NT2/D1 (cell line): ENCODE measurements around the gene IL16.

ENCODE experiments used
- DNase-seq: peaks from one replicate; pipeline ENCODE4 v3.0.0-alpha.2; 2011; ENCODE audit warnings: low read depth, low spot score
- H3K27me3 ChIP-seq: 2 replicates; pipeline ENCODE4 v1.6.0; 2011; ENCODE audit warnings: mild to moderate bottlenecking; ENCODE audit not compliant: insufficient read length, insufficient read depth
- H3K36me3 ChIP-seq: 2 replicates; pipeline ENCODE4 v1.6.1; 2011; ENCODE audit warnings: mild to moderate bottlenecking, low read length, mixed read lengths; ENCODE audit not compliant: insufficient read depth, insufficient read length
- H3K4me1 ChIP-seq: 2 replicates; pipeline ENCODE4 v1.5.1; 2011; ENCODE audit not compliant: insufficient read depth, insufficient read length
- H3K4me3 ChIP-seq: 2 replicates; pipeline ENCODE4 v1.5.1; 2011; ENCODE audit warnings: low read depth; ENCODE audit not compliant: insufficient read length
- H3K9ac ChIP-seq: 2 replicates; pipeline ENCODE4 v1.6.0; 2011; ENCODE audit warnings: low read depth; ENCODE audit not compliant: insufficient read length
- H3K9me3 ChIP-seq: 2 replicates; pipeline ENCODE4 v1.5.1; 2011; ENCODE audit warnings: mild to moderate bottlenecking, low read length; ENCODE audit not compliant: insufficient read depth
- SUZ12 ChIP-seq: IDR thresholded peaks from 2 replicates; pipeline ENCODE4 v1.6.1; 2011; ENCODE audit not compliant: insufficient read length, insufficient read depth; ENCODE audit errors: extremely low read depth
- YY1 ChIP-seq: IDR thresholded peaks from 2 replicates; pipeline ENCODE4 v1.6.1; 2011; ENCODE audit not compliant: insufficient read length, insufficient read depth
- ZNF274 ChIP-seq: IDR thresholded peaks from 2 replicates; pipeline ENCODE4 v1.6.1; 2011; ENCODE audit warnings: mild to moderate bottlenecking, low read depth, low read length

The IL16 gene

DNA sequence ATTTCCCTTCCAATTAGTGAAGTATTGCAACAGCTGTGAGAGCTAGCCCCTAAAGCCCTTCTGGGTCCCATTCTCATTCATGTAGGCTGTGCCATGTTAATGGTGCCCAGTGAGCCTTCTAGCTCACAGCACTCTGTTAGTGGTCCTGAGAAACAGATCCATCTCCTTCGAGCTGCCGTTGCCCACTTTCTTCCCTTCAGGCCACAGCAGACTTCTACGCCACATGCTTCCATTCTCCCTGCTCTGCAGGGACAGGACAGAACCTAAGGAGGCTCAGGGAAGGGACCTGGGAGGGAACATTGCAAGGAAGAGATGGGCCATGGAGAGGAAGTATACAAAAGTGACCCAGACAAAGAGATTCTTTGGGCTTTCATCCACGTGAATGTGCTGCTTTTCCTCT is 139.0 kb downstream of the IL16 start:
- Histone ChIP-seq H3K27me3 (no peaks in the 10 kb centered on the region), H3K4me1 (no peaks in the 10 kb centered on the region), H3K4me3 (no peak overlapping the region), H3K9ac (no peak overlapping the region), H3K9me3 (no peaks in the 10 kb centered on the region), H3K36me3 (no peaks in the 10 kb centered on the region)
- TF ChIP-seq YY1 (no peak), SUZ12 (no peak), ZNF274 (no peak)
- DNase-seq, result no peak

DNA sequence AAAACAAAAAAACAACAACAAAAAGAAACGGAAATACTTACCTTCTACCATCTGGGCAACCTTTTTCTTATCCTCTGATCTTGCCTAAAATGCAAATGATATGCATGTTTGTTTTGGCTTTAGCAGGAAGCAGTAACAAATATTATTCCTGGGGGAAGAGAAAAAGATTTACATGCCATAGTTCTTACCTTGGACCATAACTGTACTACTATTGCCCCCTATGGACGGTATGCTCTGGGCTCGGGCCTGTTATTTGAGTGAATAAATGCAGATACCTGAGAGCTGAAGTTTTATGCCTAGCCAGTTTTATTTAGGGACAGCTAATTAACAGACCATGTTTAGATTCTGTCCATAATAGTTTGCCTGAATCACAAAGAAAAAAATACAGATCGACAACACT is 139.9 kb downstream of the IL16 start:
- no peaks in the 10 kb centered on the region for H3K4me1 ChIP-seq
- no peak overlapping the region for H3K9ac ChIP-seq
- H3K4me3 ChIP-seq, result no peak overlapping the region
- no peaks in the 10 kb centered on the region for H3K27me3 ChIP-seq
- no peak for DNase-seq
- no peak for TF ChIP-seq YY1
- no peak for TF ChIP-seq SUZ12
- TF ChIP-seq ZNF274, result no peak
- no peaks in the 10 kb centered on the region for H3K9me3 ChIP-seq
- no peaks in the 10 kb centered on the region for H3K36me3 ChIP-seq

DNA sequence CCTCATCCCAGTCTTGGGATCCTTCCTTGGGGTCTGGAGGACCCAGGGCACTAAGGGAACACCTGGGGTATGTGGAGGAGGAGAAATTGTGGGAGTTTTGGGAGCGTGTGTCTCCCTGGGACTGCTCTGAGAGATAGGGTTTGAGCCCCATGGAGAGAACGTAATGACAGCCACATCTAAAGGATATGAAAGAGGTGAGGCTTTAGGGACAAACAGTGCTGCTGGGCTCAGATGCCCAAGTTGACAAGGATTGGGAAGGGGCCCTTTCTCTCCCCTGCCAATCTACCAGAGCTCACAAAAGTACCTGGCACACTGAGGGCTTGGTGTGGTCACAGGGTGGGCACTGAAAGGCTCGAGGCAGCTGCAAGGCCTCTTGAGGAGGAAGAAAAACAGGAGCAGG is 140.6 kb downstream of the IL16 start:
- no peak for TF ChIP-seq ZNF274
- TF ChIP-seq SUZ12, result no peak
- TF ChIP-seq YY1, result no peak
- no peaks in the 10 kb centered on the region for H3K4me1 ChIP-seq
- H3K27me3 ChIP-seq, result no peaks in the 10 kb centered on the region
- H3K9ac ChIP-seq, result no peak overlapping the region
- H3K36me3 ChIP-seq, result no peaks in the 10 kb centered on the region
- H3K4me3 ChIP-seq, result no peak overlapping the region
- DNase-seq, result no peak
- no peaks in the 10 kb centered on the region for H3K9me3 ChIP-seq

DNA sequence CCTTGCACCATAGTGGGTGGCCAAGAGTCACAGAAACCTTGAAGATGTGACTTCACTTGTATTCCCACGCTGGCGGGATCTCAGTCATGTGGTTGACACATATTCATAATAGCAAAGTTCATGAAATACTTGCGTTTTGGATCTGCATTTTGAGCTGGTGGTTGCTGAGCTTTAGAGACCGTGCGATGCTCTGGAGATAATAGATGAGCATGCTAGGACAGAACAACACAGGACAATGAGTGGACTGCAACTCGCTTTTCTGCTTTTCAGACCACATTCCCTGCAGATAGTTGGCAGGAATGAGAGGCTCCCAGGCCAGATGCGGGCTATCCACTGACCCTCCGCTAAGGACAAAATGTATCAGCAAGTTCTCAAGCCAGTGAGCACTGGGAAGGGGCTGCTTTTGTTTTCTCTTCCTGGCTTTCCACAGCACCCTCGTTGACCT is 141.1 kb downstream of the IL16 start:
- H3K9me3 ChIP-seq, result no peaks in the 10 kb centered on the region
- H3K4me3 ChIP-seq, result no peak overlapping the region
- H3K9ac ChIP-seq, result no peak overlapping the region
- DNase-seq, result no peak
- no peaks in the 10 kb centered on the region for H3K4me1 ChIP-seq
- H3K36me3 ChIP-seq, result no peaks in the 10 kb centered on the region
- no peaks in the 10 kb centered on the region for H3K27me3 ChIP-seq
- no peak for TF ChIP-seq ZNF274
- TF ChIP-seq SUZ12, result no peak
- no peak for TF ChIP-seq YY1

DNA sequence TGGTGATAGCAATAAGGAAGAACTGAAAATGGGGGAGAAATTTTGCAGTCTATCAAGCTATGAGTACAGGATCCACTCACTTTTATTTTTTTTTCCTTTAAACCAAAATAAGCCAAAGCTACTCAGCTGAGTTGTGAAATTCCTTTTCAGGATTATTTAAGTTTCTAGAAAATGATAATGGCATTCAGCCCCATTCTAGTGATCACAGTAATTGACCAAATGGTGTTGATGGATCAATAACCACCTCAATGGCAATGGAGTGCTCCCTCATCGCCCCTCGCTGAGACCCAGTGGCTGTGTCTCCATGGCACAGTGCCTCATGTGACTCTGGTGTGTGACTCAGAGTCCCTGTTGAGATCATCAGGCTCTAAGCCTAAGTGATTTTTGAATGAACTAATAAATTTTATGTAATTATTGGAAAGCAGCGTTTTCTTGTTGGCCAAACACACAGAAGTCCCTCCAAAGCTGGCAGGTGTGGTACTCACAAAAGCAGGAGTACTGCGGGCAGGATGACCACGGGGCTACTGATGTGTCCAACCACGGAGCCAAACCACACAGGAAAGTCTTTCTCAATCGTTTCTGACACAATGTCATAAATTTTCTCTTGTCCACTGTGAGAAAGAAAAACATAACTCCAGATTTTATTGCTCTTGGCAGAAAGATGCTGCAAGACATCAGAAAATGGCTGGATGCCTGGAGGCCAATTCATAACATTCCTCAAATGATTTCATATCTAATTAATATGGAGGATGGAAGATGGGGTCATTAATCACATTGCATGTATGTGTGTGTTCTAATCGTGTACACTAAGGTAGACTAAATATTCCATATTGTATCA is 141.7 kb downstream of the IL16 start:
- H3K36me3 ChIP-seq, result no peaks in the 10 kb centered on the region
- no peaks in the 10 kb centered on the region for H3K4me1 ChIP-seq
- no peak overlapping the region for H3K4me3 ChIP-seq
- TF ChIP-seq SUZ12 (no peak), ZNF274 (no peak), YY1 (no peak)
- DNase-seq, result no peak
- H3K9ac ChIP-seq, result no peak overlapping the region
- H3K27me3 ChIP-seq, result no peaks in the 10 kb centered on the region
- no peaks in the 10 kb centered on the region for H3K9me3 ChIP-seq

DNA sequence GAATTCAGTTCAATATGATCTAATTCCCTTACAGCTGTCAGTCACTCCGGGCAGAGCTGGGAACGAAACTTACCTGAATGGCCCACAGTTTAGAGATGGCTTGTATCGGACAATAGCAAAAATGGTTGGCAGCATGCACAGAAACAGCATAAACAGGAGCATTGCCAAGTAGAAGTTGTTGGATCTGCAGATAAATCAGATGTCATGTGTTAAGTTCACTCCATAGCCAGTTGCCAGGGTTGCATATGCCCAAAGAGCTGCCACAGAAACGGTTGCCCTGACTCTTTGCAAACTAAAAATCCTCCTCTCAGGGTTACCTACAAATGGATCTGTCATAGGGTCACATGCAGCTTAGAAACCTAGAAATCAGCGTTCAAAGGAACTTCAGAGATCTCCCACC is 142.6 kb downstream of the IL16 start:
- Histone ChIP-seq H3K36me3 (no peaks in the 10 kb centered on the region), H3K4me1 (no peaks in the 10 kb centered on the region), H3K9ac (no peak overlapping the region), H3K4me3 (no peak overlapping the region), H3K9me3 (no peaks in the 10 kb centered on the region), H3K27me3 (no peaks in the 10 kb centered on the region)
- DNase-seq, result no peak
- no peak for TF ChIP-seq SUZ12
- TF ChIP-seq YY1, result no peak
- no peak for TF ChIP-seq ZNF274

DNA sequence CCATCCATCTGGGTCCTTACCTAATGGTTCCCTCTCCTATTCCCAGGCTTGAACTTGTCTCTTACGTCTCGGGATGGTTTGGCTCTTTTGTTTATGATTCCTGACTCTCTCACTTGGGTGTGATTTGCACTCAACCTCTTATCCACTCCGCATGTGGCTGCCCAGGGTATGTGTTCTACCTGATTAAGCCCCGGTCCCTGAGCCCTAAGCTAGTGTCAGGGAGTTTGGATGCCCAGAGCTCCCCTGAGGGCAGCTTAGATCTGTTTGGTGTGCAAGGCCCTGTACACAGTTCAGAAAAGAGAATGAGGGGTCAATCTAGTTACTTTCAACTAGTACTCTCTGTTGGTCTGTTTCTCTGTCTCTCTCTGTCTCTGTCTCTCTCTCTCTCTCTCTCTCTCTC is 143.2 kb downstream of the IL16 start:
- no peak overlapping the region for H3K9ac ChIP-seq
- H3K36me3 ChIP-seq, result no peaks in the 10 kb centered on the region
- no peaks in the 10 kb centered on the region for H3K4me1 ChIP-seq
- TF ChIP-seq SUZ12 (no peak), YY1 (no peak), ZNF274 (no peak)
- no peak for DNase-seq
- no peaks in the 10 kb centered on the region for H3K9me3 ChIP-seq
- H3K27me3 ChIP-seq, result no peaks in the 10 kb centered on the region
- no peak overlapping the region for H3K4me3 ChIP-seq

DNA sequence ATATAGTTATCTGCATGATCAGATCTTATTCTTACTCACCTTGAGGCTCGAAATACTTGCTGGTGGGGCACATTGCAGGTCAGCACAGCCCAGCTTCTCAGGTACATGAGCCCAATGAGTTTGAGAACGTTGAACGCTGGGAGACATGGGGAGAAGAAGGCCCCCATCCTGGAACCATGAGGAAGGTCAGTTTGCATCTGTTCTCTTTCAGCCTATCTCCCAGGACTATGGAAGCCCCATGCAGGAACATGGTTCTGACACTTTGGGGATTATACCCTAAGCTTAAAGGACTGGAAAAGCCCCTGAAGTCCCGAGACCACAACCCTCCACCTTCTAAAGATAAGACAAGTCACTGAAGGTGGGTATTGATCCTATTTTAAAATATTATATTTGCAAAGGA is 144.7 kb downstream of the IL16 start:
- no peaks in the 10 kb centered on the region for H3K4me1 ChIP-seq
- H3K4me3 ChIP-seq, result no peak overlapping the region
- TF ChIP-seq SUZ12, result no peak
- no peak for TF ChIP-seq ZNF274
- no peak for TF ChIP-seq YY1
- H3K9ac ChIP-seq, result no peak overlapping the region
- no peaks in the 10 kb centered on the region for H3K9me3 ChIP-seq
- DNase-seq, result no peak
- H3K27me3 ChIP-seq, result no peaks in the 10 kb centered on the region
- no peaks in the 10 kb centered on the region for H3K36me3 ChIP-seq
